ENCODE measurements around the gene FA2H.
A peak's percentile ranks its signal among the peaks of the same experiment; 100 is the strongest.

FA2H gene

GRCh38 chr16:74710401-74710800 lies 64.2 kb downstream of the FA2H start:
- no peak overlapping the region for H3K27ac ChIP-seq
- TF ChIP-seq, protein P1, sequence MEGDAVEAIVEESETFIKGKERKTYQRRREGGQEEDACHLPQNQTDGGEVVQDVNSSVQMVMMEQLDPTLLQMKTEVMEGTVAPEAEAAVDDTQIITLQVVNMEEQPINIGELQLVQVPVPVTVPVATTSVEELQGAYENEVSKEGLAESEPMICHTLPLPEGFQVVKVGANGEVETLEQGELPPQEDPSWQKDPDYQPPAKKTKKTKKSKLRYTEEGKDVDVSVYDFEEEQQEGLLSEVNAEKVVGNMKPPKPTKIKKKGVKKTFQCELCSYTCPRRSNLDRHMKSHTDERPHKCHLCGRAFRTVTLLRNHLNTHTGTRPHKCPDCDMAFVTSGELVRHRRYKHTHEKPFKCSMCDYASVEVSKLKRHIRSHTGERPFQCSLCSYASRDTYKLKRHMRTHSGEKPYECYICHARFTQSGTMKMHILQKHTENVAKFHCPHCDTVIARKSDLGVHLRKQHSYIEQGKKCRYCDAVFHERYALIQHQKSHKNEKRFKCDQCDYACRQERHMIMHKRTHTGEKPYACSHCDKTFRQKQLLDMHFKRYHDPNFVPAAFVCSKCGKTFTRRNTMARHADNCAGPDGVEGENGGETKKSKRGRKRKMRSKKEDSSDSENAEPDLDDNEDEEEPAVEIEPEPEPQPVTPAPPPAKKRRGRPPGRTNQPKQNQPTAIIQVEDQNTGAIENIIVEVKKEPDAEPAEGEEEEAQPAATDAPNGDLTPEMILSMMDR (conservative IDR thresholded peaks at IDR 0.05) = no peak

GRCh38 chr16:74709441-74709877 lies 65.2 kb downstream of the FA2H start:
- TF ChIP-seq, protein P1 (conservative IDR thresholded peaks at IDR 0.05) = peak; percentile 92
- no peak overlapping the region for H3K27ac ChIP-seq

DNA sequence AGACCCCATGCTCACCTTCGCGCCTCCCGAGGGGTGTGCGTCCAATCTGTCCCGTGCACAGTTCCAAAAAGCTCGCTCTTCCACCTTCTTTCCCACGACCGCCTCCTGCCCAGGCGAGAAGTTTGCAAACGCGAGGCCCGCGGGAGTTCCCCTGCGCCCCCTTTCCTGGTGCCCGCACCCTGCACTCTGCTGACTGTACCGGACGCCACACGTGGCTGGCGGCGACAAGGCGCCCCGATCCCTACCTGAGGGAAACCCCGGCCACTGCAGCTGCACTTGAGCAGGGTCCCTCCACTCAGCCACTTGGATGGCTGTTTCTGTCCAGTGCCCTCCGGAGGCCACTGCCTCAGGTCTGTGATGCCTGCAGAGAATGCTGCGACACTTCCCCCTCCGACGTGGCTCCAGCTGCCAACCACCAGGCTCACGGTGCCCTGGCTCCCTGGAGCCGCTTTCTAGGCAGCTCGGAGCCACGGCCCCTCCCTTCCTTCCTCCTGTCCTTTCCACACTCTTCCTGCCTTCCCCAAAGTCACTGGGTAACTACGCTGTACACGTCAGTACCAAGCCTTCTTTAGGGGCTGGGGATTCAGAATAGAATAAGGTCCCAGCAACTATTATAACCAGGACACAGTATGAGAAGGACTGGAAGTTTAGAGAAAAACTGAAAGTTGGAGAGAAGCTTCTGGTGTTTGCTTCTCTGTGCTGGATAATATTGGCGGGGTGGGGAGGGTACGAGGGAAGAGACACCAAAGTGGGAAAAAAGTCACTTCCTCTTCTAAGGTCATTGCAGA lies 74.0 kb downstream of the FA2H start, which contains the start of gene MLKL:
TSS of gene MLKL (minus strand) at position 425 of the 788 bp plus-strand sequence. CDS start 5,105 bp downstream, outside the sequence.
- peak within 1 kb of the TSS; percentile 67 for H3K27ac ChIP-seq
- TF ChIP-seq, protein P1 (conservative IDR thresholded peaks at IDR 0.05) = peak; percentile 8; the same call in 1 of the 2 replicates

DNA sequence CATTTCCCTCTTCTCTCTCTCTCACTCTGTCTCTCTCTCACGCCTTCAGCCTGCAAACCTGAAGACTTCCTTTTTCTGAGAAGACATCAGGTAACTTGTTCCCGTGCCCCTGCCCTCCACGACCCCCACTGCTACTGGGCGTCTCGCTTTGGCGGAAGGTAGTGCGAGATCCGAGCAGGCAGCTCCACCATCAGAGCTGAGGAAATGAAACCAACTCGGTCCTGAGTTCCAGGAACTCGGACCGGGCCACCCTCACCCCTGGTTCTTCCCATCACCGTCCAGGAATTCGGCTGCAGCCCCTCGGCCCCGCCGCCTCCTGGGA lies 74.5 kb downstream of the FA2H start:
- H3K27ac ChIP-seq = peak overlapping the region; percentile 67
- TF ChIP-seq, protein P1 (conservative IDR thresholded peaks at IDR 0.05) = no peak

- peak overlapping the region; percentile 67; the same call in 1 of the 2 replicates for H3K27ac ChIP-seq
- TF ChIP-seq, protein P1 (conservative IDR thresholded peaks at IDR 0.05) = no peak
Observed at GRCh38 chr16:74699666-74700065, 75.0 kb downstream of the FA2H start.

DNA sequence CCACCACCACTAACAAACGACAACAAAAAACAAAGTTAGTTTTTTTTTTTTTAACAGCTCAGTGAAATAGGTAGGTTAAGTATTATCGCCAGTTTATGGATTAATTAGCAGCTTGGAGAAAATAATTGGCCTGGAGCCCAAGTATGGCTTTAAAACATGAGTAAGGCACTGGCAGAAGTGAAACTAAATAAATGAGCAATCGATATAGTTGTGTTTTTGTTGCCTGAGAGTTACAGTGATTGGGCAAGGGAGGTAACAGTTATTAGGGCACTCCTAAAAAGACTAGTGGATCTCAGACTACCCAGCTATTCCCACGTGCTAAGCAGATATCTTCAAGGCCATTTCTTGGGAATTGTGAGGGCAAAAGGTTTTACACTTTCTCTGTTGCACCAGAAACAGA lies 76.4 kb downstream of the FA2H start:
- TF ChIP-seq, protein P1 (conservative IDR thresholded peaks at IDR 0.05) = no peak
- no peak overlapping the region for H3K27ac ChIP-seq

DNA sequence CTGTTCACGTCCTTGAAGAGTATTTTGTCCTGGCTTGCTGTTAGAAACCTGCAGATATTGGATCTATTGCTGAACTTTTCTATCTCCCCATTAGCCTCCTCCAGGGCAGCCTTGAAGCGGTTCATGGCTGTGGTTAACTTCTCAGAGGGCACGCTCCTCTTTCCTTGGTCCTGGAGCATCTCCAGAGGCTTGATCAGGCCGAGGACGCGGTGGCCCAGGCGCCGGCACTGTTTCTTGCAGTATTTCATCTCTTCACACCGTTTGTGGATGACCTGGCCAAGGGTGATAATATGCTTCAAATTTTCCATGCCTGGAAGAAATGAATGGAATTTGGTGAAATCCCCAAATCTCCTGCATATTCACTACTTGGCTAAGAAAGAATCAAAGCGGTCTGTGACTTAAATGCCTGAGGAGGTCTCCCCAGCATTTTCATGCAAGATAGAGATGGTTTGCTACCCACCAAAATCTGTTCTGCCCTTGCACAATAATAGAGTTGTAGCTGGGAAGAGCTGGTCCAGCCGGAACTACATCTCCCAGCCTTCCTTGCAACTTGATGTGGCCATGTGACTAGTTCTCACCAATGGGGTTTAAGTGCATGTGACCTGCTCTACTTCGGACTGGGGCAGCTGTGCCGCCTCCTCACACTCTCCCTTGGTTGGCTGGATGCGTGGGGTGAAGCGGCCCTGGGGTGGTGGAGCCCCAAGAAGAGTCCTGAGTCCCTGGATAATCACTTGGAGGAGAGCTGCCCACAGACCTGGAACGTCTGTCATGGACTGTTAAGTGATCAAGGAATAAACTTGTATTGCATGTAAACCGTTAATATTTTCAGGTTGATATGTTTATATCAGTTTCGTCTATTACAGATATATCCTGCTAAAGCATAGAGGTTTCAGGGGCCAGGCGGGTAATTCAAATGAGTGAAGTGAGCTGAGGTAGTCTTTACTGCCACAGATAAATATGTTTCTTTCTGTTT lies 78.9 kb downstream of the FA2H start:
- TF ChIP-seq, protein P1 (conservative IDR thresholded peaks at IDR 0.05) = no peak
- no peak overlapping the region for H3K27ac ChIP-seq

Data from VCaP (cell line).